Stimulated activated CD8-positive, alpha-beta memory T cell treated with anti-CD3 and anti-CD28 coated beads, Interleukin-7, amount 100 ng/mL, for 1 hour (primary cell): Measurements from ENCODE around the gene MGAM2.

Experiments used
- DNase-seq, 2 donors: peaks; one replicate each; pipeline ENCODE4 v3.0.0-alpha.2; 2020; ENCODE audit warnings: low read depth in 2 of 2

MGAM2 gene

DNA sequence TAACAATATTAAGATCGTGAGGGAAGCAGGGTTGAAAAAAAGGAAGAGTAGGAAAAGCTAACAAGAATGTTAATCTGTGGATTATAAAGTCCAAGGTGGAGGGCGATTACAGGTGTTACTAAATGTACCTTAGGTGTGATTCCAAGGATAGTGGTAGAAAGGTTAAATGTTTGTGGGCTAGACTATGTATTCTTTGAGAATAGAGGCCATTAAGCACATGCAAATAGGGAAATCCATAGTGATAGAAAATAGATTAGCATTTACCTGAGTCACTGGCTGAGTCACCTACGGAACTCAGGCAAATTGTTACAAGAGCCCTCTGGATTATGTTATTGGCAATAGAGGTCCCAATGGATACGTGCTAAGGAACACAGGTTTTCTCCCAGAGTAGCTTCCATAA is 9.0 kb downstream of the MGAM2 start:
- DNase-seq: no peak

- DNase-seq: no peak
These were observed 11.7 kb downstream of the MGAM2 start for GRCh38 chr7:142123184-142123583.

GRCh38 chr7:142125256-142125955 is 13.9 kb downstream of the MGAM2 start:
- DNase-seq: no peak

GRCh38 chr7:142130267-142130666 is 18.7 kb downstream of the MGAM2 start:
- DNase-seq: no peak

- DNase-seq: no peak
These were observed 20.1 kb downstream of the MGAM2 start for GRCh38 chr7:142131439-142132185.

- no peak for DNase-seq
These were observed 22.2 kb downstream of the MGAM2 start for GRCh38 chr7:142133731-142134148.

GRCh38 chr7:142134909-142135308 is 23.4 kb downstream of the MGAM2 start:
- no peak for DNase-seq

DNA sequence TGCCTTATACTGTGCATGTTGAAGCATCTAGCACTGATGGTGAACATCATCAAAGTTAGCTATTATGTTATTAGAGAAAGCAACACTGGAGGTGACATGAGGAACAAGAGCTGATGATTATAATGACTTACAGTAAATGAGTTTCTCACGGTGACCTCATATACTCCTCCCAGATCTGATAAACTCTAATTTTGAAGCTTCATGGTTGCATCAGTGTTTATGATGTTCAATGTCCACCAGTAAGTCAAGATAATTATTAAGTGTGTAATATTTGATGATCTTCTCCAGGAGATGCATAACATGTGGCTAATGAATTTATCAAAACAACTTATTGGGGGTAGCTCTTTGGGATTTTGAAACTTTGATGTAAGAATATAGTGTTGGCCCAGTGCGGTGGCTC is 27.5 kb downstream of the MGAM2 start:
- no peak for DNase-seq

DNA sequence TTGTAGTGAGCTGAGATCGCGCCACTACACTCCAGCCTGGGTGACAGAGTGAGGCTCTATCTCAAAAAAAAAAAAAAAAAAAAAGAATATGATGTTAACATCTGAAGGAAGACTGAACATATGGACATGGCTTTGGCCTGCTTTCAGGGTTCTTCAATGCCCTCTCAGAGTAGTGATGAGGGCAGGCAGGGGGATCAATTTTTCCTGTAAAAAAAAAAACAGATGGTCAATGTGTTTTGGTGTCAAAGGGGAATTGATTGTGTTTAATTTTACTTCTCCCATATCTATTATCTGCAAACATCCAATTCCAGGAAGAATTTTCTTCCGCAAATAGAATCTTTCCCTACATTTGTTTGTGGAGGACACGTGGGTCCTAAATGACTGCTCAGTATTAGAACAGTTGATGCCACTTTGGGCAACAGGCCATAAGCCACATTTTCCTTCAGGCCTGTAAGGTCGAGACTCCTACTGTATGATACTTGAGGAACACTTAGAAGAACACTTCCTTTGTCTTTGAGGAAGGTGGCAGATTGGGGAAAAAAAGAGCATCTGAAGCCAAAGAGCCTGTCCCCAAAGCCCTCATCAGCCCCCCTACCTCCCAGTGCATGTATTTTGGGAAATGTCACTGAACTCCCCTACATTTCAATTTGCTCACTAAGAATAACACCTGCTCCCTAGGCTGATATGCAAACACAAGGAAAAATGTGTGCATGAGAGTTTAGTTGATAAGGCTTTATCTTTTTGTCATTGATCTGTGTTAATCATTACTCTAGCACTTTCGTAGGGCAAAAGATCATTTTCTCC is 28.3 kb downstream of the MGAM2 start:
- no peak for DNase-seq

DNA sequence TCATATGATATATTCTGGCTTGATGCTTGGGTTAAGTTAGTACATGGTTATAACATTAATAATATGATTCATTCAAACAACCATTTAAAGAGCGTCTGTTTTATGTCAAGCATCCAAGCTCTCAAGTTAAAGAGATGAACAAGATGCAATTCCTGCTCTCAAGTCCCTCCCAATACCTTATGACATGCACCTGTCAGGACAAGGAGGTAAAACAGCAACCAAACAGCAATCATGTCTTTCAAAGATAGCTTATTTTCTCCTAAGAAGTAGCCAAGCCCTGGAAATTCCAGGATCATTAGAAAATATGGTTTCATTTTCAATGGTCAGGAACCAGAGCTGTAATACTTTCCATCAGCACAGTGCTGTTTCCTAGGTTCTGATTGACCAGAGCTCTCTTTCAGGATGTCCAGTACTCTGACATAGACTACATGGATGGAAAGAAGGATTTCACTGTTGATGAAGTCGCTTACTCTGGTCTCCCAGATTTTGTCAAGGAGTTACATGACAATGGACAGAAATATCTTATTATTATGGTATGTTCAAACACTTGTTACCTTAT is 29.0 kb downstream of the MGAM2 start:
- no peak for DNase-seq

- no peak for DNase-seq
These were observed 31.2 kb downstream of the MGAM2 start for GRCh38 chr7:142142702-142143101.

DNA sequence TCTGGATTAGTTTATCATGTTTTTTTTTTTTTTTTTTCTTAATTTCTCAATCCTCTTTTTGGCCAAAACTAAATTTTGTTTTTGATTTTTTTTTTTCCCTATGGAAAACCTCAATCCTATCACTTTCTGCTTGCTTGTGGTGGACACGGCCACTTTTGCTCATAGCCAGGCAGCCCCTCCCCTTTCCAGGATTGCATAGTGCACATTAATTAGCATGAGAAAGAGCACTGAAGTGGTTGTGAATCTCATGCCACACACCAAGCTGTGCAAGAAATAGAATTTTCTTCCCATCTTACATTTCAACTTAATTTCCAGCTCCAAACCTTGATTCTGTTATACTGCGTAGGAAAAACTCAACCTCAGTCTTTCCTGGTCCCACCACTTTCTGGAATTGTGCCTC is 34.6 kb downstream of the MGAM2 start:
- DNase-seq: no peak

- DNase-seq: no peak
These were observed 38.8 kb downstream of the MGAM2 start for GRCh38 chr7:142150356-142150755.

GRCh38 chr7:142150869-142151268 is 39.4 kb downstream of the MGAM2 start:
- no peak for DNase-seq

- no peak for DNase-seq
These were observed 40.6 kb downstream of the MGAM2 start for GRCh38 chr7:142152076-142152475.

DNA sequence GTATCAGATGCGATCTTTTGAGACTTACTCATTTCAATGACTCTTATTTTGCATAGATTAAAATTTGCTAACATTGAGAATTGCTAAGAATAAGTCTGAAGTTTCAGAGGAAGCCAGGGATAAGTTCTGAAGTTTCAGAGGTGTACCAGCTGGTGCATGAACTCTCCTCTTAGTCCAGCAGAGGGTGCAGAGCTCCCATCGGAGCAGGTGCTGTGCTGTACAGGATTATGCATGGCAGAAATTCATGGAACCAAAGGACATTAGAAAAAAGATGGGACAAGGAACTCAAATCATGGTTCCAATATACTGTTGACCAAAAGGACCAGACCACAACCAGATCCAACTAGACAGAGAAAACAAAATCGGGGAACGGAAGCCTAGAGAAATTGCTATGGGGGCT is 41.9 kb downstream of the MGAM2 start:
- DNase-seq: no peak

DNA sequence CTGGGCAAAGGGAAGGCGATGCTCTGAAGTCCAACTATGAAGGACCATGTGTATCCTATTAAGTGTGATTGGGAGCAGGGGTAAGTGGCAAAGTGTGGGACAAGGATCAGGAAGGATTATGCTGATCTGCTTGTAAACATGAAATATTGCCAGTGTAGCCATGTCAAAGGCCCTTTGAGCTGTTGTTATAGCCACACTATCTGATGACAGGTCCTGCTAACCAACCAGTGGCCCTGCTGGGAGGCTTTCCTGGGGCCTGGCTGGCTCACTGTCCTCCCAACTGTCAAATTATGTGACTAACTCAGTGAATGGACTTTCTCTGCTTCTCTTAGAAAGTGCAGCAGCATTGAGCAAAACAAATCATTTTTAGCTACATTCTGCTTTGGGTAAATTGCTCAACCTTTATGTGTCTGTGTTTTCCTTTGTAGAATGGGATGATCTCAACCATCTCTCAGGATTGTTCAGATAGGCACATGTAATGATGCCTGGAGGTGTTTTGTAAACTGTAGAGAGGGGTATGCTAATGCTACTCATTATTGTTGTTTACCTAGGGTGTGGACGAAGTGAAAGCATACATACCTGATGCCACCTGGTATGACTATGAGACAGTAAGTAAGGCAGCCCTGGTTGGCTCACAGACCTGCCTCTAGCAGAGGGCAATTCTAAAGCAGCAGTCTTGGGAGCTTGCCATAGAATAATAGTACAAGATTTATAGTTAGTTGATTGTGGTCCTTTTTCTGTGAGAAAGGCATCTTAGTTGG is 47.4 kb downstream of the MGAM2 start:
- DNase-seq: no peak

- no peak for DNase-seq
These were observed 50.4 kb downstream of the MGAM2 start for GRCh38 chr7:142161921-142162320.

DNA sequence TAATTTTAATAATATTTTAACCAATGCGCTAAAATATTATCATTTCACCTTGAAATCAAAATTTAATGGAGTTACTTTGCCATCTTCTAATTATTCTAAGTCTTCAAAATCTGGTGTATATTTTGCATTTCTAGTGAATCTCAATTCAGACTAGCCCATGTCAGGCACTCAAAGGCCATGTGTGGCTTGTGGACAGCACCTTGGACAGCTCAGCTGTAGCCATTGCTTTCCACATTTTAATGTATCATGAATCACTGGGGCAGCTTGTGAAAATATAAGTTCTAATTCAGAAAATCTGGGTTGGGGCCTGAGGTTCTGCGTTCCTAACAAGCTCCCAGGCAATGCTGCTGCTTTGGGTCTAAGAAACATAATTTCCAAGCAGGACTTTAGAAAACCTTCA is 57.2 kb downstream of the MGAM2 start:
- DNase-seq: no peak

DNA sequence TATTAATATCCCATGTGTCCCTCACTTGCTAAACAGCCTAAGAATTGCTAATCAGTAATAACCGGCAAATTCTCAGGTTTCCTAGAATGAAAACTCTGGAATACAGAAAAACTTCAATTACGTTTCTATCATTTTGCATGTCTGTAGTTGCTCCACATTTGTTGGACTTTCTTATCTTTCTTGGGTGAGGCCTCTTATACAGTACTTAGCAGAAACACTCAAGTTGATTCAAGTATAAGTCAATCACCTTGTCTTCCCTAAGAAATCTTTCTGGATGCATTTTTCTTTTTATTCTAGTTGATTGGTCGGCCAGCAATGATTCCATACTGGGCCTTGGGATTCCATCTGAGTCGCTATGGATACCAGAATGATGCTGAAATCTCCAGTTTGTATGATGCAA is 61.4 kb downstream of the MGAM2 start:
- no peak for DNase-seq

GRCh38 chr7:142174441-142174840 is 62.9 kb downstream of the MGAM2 start:
- no peak for DNase-seq

DNA sequence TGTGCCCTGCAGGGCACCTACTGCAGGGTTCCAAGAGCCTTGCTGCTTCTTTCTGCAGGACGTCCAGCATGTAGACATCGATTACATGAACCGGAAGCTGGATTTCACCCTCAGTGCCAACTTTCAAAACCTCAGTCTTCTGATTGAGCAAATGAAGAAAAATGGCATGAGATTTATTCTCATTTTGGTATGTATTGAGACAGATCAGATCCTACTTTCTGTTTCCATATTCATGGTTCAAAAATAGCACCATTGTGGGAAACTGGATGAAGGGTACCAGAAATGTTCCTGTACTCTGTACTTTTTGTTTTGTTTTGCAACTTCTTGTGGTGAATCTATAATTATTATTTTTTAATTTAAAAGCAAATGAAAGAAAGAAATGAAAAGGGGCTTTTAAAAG is 64.1 kb downstream of the MGAM2 start:
- DNase-seq: no peak
